Neural crest cell (in vitro differentiated cells): ENCODE data around the gene SORCS3. TPM values are rescaled to one million over a fixed set of nuclear protein-coding genes. Genes with fewer than 3 reads are reported as not detected.

Experiments
- DNase-seq: peaks from one replicate; pipeline ENCODE4 v3.0.0; 2021; ENCODE audit warnings: low read depth, mixed read lengths, low spot score
- H3K27ac Mint-ChIP-seq: one replicate; pipeline ENCODE4 v1.8.0; 2021; ENCODE audit warnings: mild to moderate bottlenecking, mixed read lengths; ENCODE audit not compliant: unreplicated experiment
- H3K27me3 Mint-ChIP-seq: 2 replicates; pipeline ENCODE4 v1.8.0; 2021; ENCODE audit warnings: low read depth, mild to moderate bottlenecking, mixed read lengths
- H3K36me3 Mint-ChIP-seq: 2 replicates; pipeline ENCODE4 v1.8.0; 2021; ENCODE audit warnings: low read depth, mild to moderate bottlenecking, mixed read lengths
- H3K4me1 Mint-ChIP-seq: 2 replicates; pipeline ENCODE4 v1.8.0; 2021; ENCODE audit warnings: mixed read lengths
- H3K4me3 Mint-ChIP-seq: one replicate; pipeline ENCODE4 v1.8.0; 2021; ENCODE audit warnings: mild to moderate bottlenecking, mixed read lengths
- H3K9me3 Mint-ChIP-seq: 2 replicates; pipeline ENCODE4 v1.8.0; 2021; ENCODE audit warnings: mixed read lengths
- CTCF ChIP-seq: fragments of 200-600 bp; sonication (generic); conservative IDR thresholded peaks from 2 replicates; pipeline ENCODE4 v1.5.0; 2021; ENCODE audit warnings: antibody characterized with exemption, mild to moderate bottlenecking
- total RNA-seq: library from RNA; stranded (reverse); gene quantifications from 2 replicates; pipeline ENCODE4 v1.2.1, GENCODE V29; 2021

The SORCS3 gene
- total RNA-seq, 1 donor from 2014 or later, result 3.3 TPM

GRCh38 chr10:104666106-104666505 lies 25.0 kb downstream of the SORCS3 start:
- peaks cover 41% of the 10 kb centered on the region for H3K4me1 Mint-ChIP-seq
- H3K36me3 Mint-ChIP-seq, result no peaks in the 10 kb centered on the region
- no peak overlapping the region for H3K4me3 Mint-ChIP-seq
- H3K27ac Mint-ChIP-seq, result peak overlapping the region; percentile 48
- no peaks in the 10 kb centered on the region for H3K27me3 Mint-ChIP-seq
- TF ChIP-seq CTCF, result no peak
- DNase-seq, result no peak
- peaks cover 6% of the 10 kb centered on the region for H3K9me3 Mint-ChIP-seq

- no peak overlapping the region for H3K4me3 Mint-ChIP-seq
- H3K4me1 Mint-ChIP-seq, result peaks cover 44% of the 10 kb centered on the region
- peaks cover 10% of the 10 kb centered on the region for H3K9me3 Mint-ChIP-seq
- H3K27ac Mint-ChIP-seq, result no peak overlapping the region
- DNase-seq, result no peak
- H3K27me3 Mint-ChIP-seq, result peaks cover 3% of the 10 kb centered on the region
- no peak for TF ChIP-seq CTCF
- peaks cover 10% of the 10 kb centered on the region for H3K36me3 Mint-ChIP-seq
Observed at GRCh38 chr10:104676874-104677273, 35.8 kb downstream of the SORCS3 start.

- Mint-ChIP-seq H3K4me1 (peaks cover 44% of the 10 kb centered on the region), H3K36me3 (peaks cover 7% of the 10 kb centered on the region), H3K27me3 (peaks cover 3% of the 10 kb centered on the region), H3K4me3 (no peak overlapping the region), H3K9me3 (peaks cover 7% of the 10 kb centered on the region), H3K27ac (no peak overlapping the region)
- no peak for DNase-seq
- TF ChIP-seq CTCF, result no peak
Observed at GRCh38 chr10:104678658-104679057, 37.6 kb downstream of the SORCS3 start.

GRCh38 chr10:104680467-104681401 lies 39.6 kb downstream of the SORCS3 start:
- Mint-ChIP-seq H3K36me3 (no peaks in the 10 kb centered on the region), H3K27ac (peak overlapping the region; percentile 89), H3K4me3 (peak overlapping the region; percentile 89), H3K27me3 (peaks cover 3% of the 10 kb centered on the region), H3K9me3 (no peaks in the 10 kb centered on the region), H3K4me1 (peaks cover 44% of the 10 kb centered on the region)
- DNase-seq, result peak; percentile 59
- no peak for TF ChIP-seq CTCF

GRCh38 chr10:104681485-104681884 lies 40.4 kb downstream of the SORCS3 start:
- Mint-ChIP-seq H3K9me3 (no peaks in the 10 kb centered on the region), H3K27ac (peak overlapping the region; percentile 93), H3K4me1 (peaks cover 41% of the 10 kb centered on the region), H3K27me3 (peaks cover 3% of the 10 kb centered on the region), H3K36me3 (no peaks in the 10 kb centered on the region), H3K4me3 (peak overlapping the region; percentile 89)
- no peak for DNase-seq
- TF ChIP-seq CTCF, result no peak
